Neural progenitor cell (in vitro differentiated cells): ENCODE data around the gene POU2AF1.
"Not testable (repeated sequence)": the region's sequence is repeated elsewhere in the genome, so short reads cannot be mapped to it uniquely, and the experiment has no call there.

Experiments
- CTCF ChIP-seq: fragments of 200-600 bp; sonication (generic); IDR thresholded peaks from 2 replicates; pipeline ENCODE4 v1.5.1; 2017; ENCODE audit warnings: antibody characterized with exemption, mild to moderate bottlenecking
- EZH2 ChIP-seq: fragments of 200-600 bp; sonication (generic); IDR thresholded peaks from 2 replicates; pipeline ENCODE4 v1.6.1; 2017; ENCODE audit warnings: antibody characterized with exemption, mild to moderate bottlenecking, moderate library complexity
- EZH2phosphoT487 ChIP-seq: fragments of 200-600 bp; sonication (generic); IDR thresholded peaks from 2 replicates; pipeline ENCODE4 v1.6.1; 2017; ENCODE audit warnings: antibody characterized with exemption

- not testable (repeated sequence) for TF ChIP-seq CTCF, EZH2, EZH2phosphoT487
These were observed 22.9 kb upstream of the POU2AF1 start for GRCh38 chr11:111401957-111402356.
